GM18867 (cell line): Measurements from ENCODE around the gene USP50.
"Not testable (repeated sequence)": the region's sequence is repeated elsewhere in the genome, so short reads cannot be mapped to it uniquely, and the experiment has no call there.

ENCODE experiments used
- ATAC-seq: cut with Tn5 transposase; IDR thresholded peaks from one replicate; pipeline ENCODE4 v1.9.1; 2021; ENCODE audit warnings: mild to moderate bottlenecking, moderate library complexity; ENCODE audit not compliant: unreplicated experiment

USP50 gene

GRCh38 chr15:50505656-50506055 lies 40.8 kb downstream of the USP50 start:
- ATAC-seq = not testable (repeated sequence)

- no peak for ATAC-seq
Measured at GRCh38 chr15:50503144-50503543, 43.3 kb downstream of the USP50 start.

GRCh38 chr15:50501815-50502214 lies 44.7 kb downstream of the USP50 start:
- ATAC-seq = no peak

- no peak for ATAC-seq
Measured at GRCh38 chr15:50500352-50500751, 46.1 kb downstream of the USP50 start.

- no peak for ATAC-seq
Measured at GRCh38 chr15:50496692-50497091, 49.8 kb downstream of the USP50 start.

GRCh38 chr15:50494547-50494946 lies 51.9 kb downstream of the USP50 start:
- not testable (repeated sequence) for ATAC-seq

GRCh38 chr15:50493625-50494024 lies 52.8 kb downstream of the USP50 start:
- no peak for ATAC-seq

- no peak for ATAC-seq
Measured at GRCh38 chr15:50487287-50487686, 59.2 kb downstream of the USP50 start.

- ATAC-seq = no peak
Measured at GRCh38 chr15:50485389-50485788, 61.1 kb downstream of the USP50 start.

- ATAC-seq = peak; percentile 71
Measured at GRCh38 chr15:50484781-50485180, 61.7 kb downstream of the USP50 start.

GRCh38 chr15:50476143-50476542 lies 70.3 kb downstream of the USP50 start:
- ATAC-seq = no peak

GRCh38 chr15:50471072-50471471 lies 75.4 kb downstream of the USP50 start:
- no peak for ATAC-seq

- ATAC-seq = no peak
Measured at GRCh38 chr15:50463423-50464358, 82.8 kb downstream of the USP50 start.

GRCh38 chr15:50458348-50459112 lies 87.9 kb downstream of the USP50 start:
- no peak for ATAC-seq

GRCh38 chr15:50452927-50453326 lies 93.5 kb downstream of the USP50 start:
- no peak for ATAC-seq
